GM10847 (cell line): ENCODE results near the gene DOHH.

Experiments
- POLR2A ChIP-seq: IDR thresholded peaks from 2 replicates; pipeline ENCODE4 v1.6.1; 2011; ENCODE audit not compliant: insufficient read length; ENCODE audit errors: extremely low read depth

Gene DOHH

DNA sequence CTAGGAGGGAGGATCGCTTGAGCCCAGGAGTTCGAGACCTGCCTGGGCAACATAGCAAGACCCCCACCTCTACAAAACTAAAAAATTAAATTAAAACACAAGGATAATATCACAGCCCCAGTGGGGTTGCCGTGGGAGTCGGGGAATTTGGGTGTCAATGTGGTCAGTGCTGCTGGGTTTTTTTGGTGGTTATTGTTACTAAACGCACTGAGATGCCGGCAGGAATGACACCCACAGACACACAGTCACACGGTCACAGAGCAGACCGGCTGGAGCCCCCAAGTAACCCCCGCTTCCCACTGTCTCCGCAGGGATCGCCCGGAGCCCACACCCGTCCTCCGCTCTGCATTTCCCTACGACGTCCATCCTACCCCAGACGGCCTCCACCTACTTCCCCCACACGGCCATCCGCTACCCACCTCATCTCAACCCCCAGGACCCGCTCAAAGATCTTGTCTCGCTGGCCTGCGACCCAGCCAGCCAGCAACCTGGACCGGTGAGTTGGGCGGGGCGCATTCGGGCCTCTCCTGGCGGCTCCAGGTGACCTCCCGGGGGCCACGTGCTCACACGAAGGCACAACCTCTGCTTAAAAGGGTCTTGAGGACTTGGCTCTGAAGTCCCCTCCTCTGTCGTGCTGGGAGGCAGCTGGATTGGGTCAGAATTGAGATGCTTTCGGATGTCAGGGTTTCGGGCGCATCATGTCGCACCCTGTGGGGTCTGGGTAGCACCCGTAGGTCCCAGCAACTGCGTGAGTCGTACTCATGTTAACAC lies 48.1 kb downstream of the DOHH start:
- TF ChIP-seq POLR2A: no peak

DNA sequence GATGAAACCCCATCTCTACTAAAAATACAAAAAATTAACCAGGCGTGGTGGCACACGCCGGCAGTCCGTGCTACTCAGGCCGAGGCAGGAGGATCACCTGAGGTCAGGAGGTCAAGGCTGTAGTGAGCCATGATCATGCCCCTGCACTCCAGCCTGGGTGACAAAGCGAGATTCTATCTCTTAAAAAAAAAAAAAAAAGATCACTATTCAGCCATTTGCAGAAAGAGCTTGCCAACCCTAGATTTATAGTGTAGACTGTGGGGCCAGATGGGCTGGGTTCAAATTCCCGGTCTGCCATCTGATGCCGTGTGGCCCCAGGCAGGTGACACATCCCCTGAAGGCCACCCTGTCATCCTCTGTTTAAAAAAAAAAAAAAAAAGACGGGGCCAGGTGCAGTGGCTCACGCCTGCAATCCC lies 49.0 kb downstream of the DOHH start:
- no peak for TF ChIP-seq POLR2A

DNA sequence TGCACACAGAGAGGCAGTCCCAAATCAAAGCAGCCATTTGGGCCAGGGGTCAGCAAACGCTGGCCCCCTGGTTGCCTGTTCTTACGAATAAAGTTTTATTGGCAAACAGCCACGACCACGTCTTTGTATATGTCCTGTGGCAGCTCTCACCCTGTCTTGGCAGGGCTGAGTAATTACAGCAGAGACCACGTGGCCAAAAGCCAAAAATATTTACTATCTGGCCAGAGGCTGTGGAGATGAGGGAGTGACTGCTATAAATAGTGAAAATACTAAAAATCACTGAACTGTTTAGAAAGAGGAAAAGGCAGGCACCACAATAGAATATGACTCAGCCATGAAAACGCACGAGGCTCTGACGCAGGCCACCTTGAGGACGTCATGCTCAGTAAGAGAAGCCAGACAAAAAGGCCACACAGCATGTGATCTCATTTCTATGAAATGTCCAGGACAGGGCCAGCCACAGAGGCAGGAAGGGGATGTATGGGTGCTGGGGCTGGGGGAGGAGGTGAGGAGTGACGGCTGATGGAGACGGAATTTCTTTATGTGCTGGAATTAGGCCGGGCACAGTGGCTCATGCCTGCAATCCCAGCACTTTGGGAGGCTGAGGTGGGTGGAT lies 49.6 kb downstream of the DOHH start:
- no peak for TF ChIP-seq POLR2A

DNA sequence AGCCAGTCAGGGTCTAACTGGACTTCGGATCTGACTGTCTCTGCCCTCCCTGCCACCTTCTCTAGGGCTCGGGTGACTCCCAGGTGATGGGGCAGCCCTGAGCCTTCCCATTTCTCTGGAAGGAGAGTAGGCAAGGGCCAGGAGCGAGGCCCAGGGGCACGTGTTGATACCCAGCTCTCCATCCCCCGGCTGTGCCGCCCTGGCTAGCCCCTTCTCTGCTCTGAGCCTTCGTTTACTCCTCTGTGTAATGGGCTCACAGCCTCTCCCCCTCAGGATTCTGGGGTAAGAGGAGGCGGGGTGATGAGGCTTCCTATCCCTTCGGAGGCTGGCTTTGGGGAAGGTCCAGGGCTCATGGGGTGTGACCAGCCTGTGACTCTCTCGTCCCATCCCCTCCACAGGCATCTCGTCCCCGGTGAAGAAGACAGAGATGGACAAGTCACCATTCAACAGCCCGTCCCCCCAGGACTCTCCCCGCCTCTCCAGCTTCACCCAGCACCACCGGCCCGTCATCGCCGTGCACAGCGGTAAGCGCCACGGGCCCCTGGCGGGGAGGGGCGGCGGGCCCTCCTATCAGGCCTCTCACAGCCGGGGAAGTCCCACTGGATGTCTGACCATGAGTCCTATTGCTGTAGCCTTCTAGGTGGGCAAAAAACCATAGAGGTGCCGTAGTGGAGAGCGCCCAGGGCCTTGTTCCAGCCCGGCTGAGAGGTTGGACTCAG lies 51.7 kb downstream of the DOHH start:
- no peak for TF ChIP-seq POLR2A

DNA sequence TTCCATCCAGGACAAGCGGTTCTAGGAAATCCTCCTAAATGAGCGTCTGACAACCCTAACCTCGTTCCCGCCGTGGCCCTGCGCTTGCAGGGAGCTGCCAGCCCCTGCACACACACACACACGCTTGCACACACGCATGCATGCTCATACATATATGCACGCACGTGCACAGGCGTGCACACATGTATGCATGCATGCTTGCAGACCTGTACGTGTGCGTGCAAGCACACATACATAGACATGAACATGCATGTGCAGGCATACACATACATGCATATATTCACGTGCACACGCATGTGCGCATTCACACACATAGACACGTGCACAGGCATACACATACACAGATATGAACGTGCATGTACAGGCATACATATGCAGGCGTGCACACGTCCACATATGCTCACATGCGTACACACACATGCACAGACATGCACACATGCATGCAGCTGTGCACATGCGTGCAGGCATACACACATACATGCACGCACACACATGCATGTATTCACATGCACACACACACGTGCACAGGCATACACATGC lies 55.7 kb downstream of the DOHH start:
- TF ChIP-seq POLR2A: no peak

DNA sequence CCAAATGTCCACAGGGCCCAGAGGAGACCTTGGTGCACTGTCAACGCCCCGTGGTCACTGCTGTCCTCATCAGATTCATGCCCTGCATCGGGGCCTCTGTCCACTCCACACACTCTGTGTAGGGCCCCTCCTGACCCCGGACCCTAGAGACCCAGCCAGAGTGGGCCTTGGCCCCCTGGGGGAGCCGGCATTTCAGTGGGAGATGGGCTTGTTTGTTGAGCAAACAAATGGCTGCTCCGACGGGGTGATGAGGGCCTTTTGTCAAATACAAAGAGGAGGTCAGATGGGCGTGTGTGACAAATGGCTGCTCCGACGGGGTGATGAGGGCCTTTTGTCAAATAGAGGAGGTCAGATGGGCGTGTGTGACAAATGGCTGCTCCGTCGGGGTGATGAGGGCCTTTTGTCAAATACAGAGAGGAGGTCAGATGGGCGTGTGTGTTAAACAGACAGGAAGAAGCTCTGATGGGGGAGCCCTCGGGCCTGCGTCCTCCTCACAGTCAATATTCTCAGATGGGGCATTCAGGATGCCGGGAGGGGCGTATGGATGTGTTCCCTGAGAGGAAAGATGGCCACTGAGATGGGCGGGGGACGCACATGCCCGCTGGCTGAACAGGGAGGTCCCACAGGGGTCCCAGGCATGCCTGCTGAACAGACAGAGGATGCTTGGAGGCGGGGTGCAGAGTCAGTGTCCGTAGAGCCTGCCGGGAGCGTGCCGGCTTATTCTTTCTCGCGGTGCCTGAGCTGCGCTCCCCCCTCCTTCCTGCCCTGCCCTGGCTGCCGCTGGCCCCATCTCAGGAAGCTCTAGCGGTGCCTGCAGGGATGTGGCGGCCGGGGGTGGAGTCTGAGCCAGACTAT lies 56.4 kb downstream of the DOHH start:
- TF ChIP-seq POLR2A: no peak

DNA sequence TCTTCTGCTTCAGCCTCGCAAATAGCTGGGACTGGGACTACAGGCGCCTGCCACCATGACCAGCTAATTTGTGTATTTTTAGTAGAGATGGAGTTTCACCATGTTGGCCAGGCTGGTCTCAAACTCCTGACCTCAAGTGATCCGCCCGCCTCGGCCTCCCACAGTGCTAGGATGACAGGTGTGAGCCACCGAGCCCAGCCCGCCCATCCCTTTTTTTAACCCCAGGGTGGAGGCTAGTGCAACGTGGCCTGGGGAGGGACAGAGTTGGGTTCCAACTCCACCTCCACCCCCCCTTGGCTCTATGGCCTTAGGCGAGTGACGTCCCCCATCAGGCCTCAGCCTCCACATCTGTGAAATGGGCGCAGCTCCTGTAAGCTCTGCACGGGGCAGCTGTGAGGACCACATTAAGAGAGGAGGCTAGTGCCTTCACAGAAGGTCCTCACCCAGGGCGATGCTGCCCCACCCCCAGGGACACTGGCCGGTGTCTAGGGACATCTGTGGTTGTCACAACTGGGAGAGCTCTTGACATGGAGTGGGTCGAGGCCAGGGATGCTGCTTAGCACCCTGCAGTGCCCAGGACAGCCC lies 57.9 kb downstream of the DOHH start:
- TF ChIP-seq POLR2A: no peak

DNA sequence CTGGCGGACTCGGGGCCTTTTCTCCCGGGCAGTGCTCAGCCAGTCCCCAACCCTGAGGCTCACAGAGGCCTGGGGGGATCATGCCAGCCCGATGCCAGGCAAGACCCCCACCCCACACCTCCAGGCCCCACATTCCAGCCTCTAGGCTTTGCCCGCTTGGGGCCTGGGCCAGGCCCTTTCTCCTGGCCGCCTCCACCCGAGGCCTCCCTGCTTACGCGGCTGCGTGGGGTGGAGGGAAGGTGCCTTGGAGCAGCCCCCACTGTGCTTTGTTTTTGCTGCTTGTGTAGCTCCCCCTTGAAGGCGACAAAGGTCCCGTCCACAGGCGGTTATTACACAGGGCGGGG lies 58.5 kb downstream of the DOHH start:
- TF ChIP-seq POLR2A: no peak

DNA sequence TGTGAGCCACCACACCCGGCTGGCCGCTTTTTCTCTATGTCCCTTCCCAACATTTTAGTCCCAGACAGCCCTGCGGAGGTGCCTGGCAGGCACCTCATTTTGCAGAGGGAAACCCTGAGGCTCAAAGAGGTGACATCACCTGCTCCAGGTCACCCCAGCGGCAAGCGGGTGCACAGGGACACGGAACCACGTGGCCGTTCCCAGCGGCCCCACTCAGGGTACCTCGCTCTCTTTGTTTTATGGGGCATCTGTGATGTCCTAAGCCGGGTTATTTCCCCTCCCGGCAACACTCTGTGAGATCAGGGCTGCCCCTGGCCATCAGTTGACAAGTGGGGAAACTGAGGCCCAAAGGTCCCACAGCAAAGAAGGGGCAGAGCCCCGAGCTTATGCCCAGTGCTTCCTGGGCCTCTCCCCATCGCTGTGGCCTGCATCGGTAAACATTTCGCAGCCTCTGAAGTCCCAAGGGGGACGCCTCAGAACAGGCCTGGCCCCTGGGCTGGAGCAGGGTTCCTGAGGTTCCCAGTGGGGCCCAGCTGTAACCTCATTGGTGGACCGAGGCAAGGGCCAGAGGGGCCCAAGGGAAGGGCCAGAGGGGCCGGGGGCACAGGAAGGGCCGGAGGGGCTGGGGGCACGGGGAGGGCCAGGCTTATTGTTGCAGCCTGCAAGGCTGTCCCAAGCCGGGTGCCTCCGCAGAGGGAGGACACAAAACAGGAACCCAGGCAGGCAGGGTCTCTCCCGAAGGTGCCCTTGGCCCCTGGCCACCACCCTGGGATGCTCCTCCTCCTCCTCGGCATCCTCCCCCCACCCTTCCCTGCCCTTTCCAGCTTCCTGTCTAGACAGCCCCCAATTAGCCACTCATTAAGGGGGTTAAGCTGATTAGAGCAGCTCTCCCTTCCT lies 59.1 kb downstream of the DOHH start:
- TF ChIP-seq POLR2A: no peak
